Activated naive CD4-positive, alpha-beta T cell treated with anti-CD3 and anti-CD28 coated beads, Interleukin-2, amount 10 ng/mL, durations not matched to agents 7 days and 5 days (primary cell): ENCODE data around the gene CNTFR.
A peak's percentile ranks its signal among the peaks of the same experiment; 100 is the strongest.

Experiments
- CTCF ChIA-PET: fragments of 350-600 bp; sonication (Branson Sonifier 250); formaldehyde crosslinking; loops from one replicate; lab custom pipeline; 2021; ENCODE audit warnings: antibody characterized with exemption; lab: Charles Lee
- DNase-seq: peaks from one replicate; pipeline ENCODE4 v3.0.0-alpha.2; 2020
- H3K27ac Mint-ChIP-seq: one replicate; pipeline ENCODE4 v1.8.0; 2021; ENCODE audit warnings: mild to moderate bottlenecking, moderate library complexity, mixed read lengths
- H3K27me3 Mint-ChIP-seq: one replicate; pipeline ENCODE4 v1.8.0; 2021; ENCODE audit warnings: mild to moderate bottlenecking, mixed read lengths
- H3K36me3 Mint-ChIP-seq: one replicate; pipeline ENCODE4 v1.8.0; 2021; ENCODE audit warnings: mixed read lengths
- H3K4me1 Mint-ChIP-seq: one replicate; pipeline ENCODE4 v1.8.0; 2021; ENCODE audit warnings: mixed read lengths
- H3K4me3 Mint-ChIP-seq: one replicate; pipeline ENCODE4 v1.8.0; 2021; ENCODE audit warnings: mild to moderate bottlenecking, moderate library complexity, mixed read lengths
- H3K9me3 Mint-ChIP-seq: one replicate; pipeline ENCODE4 v1.8.0; 2021; ENCODE audit warnings: mixed read lengths

Gene CNTFR

DNA sequence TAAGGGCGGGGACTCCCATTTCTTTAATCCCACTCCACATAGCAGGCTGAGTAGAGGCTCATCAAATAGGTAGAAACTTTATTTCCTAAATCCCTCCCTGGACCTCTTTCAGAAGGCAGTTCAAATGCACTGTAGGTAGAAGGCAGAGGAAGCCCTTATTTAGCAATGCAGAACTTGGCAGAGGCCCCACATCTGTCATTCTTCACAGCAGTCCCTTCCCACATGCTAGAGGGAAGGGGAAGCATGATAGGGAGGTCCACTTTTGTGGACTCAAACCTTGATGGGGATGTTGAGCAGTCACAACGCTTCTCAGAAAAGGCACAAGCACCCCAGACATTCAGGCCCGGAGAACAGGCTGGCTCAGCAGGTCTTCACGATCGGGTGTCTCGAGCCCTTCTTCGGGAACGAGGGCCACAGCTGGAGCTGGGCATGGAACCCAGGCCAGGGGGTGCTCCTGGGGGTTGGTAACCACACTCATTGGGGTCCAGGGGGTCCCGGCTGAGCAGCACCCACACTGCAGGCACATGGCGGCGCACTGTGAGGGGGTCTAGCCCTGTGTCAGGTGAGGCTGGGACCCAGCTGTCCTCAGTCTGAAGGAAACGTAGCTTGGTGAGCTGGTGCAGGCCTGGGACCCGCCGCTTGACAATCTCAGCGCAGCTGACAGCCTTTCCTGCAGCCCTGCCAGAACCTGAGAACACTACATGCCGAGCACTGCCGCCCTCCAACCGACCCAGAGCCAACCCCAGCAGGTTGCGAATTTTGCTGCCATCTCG lies 21.1 kb upstream of the CNTFR start:
- no peaks in the 10 kb centered on the region for H3K9me3 Mint-ChIP-seq
- no peak overlapping the region for H3K27ac Mint-ChIP-seq
- H3K4me1 Mint-ChIP-seq = peaks cover 26% of the 10 kb centered on the region
- peaks cover 20% of the 10 kb centered on the region for H3K36me3 Mint-ChIP-seq
- H3K27me3 Mint-ChIP-seq = no peaks in the 10 kb centered on the region
- peak overlapping the region; percentile 91 for H3K4me3 Mint-ChIP-seq
- CTCF ChIA-PET = interaction anchor here (1.0 to 8.5 kb wide), 4 partner anchors 12 to 92 kb away, joined by 3 to 130 read pairs (median 4); partner anchors contain the start of gene SIGMAR1
- no peak for DNase-seq

- H3K27ac Mint-ChIP-seq = no peak overlapping the region
- peaks cover 13% of the 10 kb centered on the region for H3K27me3 Mint-ChIP-seq
- H3K9me3 Mint-ChIP-seq = no peaks in the 10 kb centered on the region
- peaks cover 8% of the 10 kb centered on the region for H3K36me3 Mint-ChIP-seq
- peaks cover 17% of the 10 kb centered on the region for H3K4me1 Mint-ChIP-seq
- no peak overlapping the region for H3K4me3 Mint-ChIP-seq
- no peak for DNase-seq
- CTCF ChIA-PET = interaction anchor here (0.8 to 4.6 kb wide), 4 partner anchors 16 to 748 kb away, joined by 3 to 33 read pairs (median 4); no protein-coding TSS in a partner anchor
These were observed 17.8 kb upstream of the CNTFR start for GRCh38 chr9:34607331-34607730.

GRCh38 chr9:34606905-34607304 lies 17.4 kb upstream of the CNTFR start:
- CTCF ChIA-PET = interaction anchor here (0.8 to 4.6 kb wide), 4 partner anchors 15 to 747 kb away, joined by 3 to 33 read pairs (median 4); no protein-coding TSS in a partner anchor
- no peak for DNase-seq
- H3K9me3 Mint-ChIP-seq = no peaks in the 10 kb centered on the region
- no peak overlapping the region for H3K4me3 Mint-ChIP-seq
- no peak overlapping the region for H3K27ac Mint-ChIP-seq
- H3K27me3 Mint-ChIP-seq = peaks cover 13% of the 10 kb centered on the region
- peaks cover 8% of the 10 kb centered on the region for H3K36me3 Mint-ChIP-seq
- peaks cover 14% of the 10 kb centered on the region for H3K4me1 Mint-ChIP-seq

DNA sequence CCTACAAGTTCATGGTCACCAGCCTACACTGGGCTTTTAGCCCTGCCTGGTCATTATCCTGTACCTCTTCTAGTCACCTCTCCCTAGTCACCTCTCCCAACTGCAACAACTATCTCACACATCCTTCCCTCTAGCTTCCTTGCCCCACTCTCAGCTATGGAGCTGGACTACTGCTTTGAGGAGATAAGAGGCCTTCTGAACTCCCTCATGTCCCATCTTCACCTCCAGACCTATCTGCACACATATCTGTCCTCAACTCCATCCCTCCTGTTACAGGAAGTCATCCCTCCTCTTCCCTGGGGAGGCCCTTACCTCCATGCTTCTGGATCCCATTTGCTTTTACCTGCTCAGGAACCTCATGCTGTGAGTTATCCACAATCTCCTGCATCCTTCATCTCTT lies 16.7 kb upstream of the CNTFR start:
- DNase-seq = no peak
- peaks cover 3% of the 10 kb centered on the region for H3K36me3 Mint-ChIP-seq
- no peaks in the 10 kb centered on the region for H3K9me3 Mint-ChIP-seq
- H3K27ac Mint-ChIP-seq = no peak overlapping the region
- peaks cover 9% of the 10 kb centered on the region for H3K4me1 Mint-ChIP-seq
- H3K4me3 Mint-ChIP-seq = no peak overlapping the region
- CTCF ChIA-PET = interaction anchor here (0.7 to 4.6 kb wide), 5 partner anchors 23 to 227 kb away, joined by 4 to 33 read pairs (median 5); partner anchors contain the start of gene ARID3C
- H3K27me3 Mint-ChIP-seq = peaks cover 19% of the 10 kb centered on the region

DNA sequence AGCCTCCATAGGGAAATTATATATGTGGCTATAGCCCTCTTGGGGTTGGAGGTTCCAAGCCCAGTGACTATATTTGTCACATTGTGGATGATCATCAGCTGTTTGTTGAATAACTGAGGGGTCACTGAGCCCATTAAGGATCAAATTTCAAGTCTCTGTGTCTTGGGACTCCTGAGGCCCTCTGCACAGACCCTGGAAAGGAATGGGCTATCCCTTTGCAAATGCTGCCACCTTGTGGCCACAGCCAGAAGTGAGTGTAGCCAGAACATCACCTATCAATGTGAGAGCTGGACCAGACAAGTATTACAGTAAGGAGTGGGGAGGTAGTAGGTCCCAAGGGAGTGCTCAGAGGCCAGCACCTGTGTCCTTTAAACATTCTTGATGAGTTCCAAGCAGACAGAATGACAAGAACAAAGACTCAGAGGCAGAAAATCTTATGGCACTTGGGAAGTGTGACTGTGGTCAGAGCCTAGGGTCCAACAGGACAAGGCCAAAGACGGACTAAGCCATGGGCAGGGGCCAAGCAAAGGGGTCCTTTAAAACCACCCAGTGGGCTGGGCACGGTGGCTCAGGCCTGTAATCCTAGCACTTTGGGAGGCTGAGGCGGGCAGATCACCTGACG lies 14.2 kb upstream of the CNTFR start:
- H3K27ac Mint-ChIP-seq = no peak overlapping the region
- no peaks in the 10 kb centered on the region for H3K36me3 Mint-ChIP-seq
- CTCF ChIA-PET = interaction anchor here (0.7 to 4.6 kb wide), 23 partner anchors 9 to 349 kb away, joined by 3 to 33 read pairs (median 5); partner anchors contain the start of gene DCTN3
- H3K4me3 Mint-ChIP-seq = no peak overlapping the region
- peak; percentile 88 for DNase-seq
- H3K4me1 Mint-ChIP-seq = no peaks in the 10 kb centered on the region
- H3K27me3 Mint-ChIP-seq = peaks cover 39% of the 10 kb centered on the region
- no peaks in the 10 kb centered on the region for H3K9me3 Mint-ChIP-seq

DNA sequence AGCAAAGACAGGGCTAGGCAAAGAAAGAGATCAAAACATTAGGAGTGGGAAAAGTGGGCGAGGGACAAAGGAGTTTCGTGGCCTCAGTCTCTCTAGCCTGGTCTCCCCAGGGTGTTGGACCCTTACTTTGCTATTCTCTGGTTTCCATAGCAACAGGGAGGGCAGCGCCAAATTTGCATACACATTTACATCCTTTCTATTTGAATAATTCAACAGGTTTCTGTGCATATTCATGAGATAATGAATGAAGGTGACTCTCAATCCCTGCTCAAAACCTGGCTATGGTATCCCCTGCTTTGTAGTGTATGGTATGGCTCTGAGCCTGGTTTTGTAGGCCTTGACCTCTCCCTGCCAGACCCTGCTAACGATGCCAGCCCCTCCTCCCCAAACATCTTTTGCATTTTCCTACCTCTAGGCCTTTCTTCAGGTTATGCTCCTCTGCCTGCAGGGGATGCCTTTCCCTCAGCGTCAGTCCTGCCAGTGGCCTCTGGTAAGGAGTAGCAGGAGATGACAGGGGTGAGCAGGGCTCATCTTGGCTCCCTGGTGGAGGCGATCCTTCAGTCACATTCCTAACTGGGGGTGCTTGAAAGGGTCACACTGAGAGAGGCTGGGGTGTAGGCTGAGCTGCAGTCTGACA lies 12.5 kb upstream of the CNTFR start:
- Mint-ChIP-seq H3K4me1 (no peaks in the 10 kb centered on the region), H3K4me3 (no peak overlapping the region), H3K27me3 (peaks cover 47% of the 10 kb centered on the region), H3K27ac (no peak overlapping the region), H3K9me3 (no peaks in the 10 kb centered on the region), H3K36me3 (no peaks in the 10 kb centered on the region)
- CTCF ChIA-PET = interaction anchor here (0.6 to 2.2 kb wide), 9 partner anchors 11 to 1198 kb away, joined by 3 to 13 read pairs (median 4); partner anchors contain the start of gene DCTN3
- no peak for DNase-seq

DNA sequence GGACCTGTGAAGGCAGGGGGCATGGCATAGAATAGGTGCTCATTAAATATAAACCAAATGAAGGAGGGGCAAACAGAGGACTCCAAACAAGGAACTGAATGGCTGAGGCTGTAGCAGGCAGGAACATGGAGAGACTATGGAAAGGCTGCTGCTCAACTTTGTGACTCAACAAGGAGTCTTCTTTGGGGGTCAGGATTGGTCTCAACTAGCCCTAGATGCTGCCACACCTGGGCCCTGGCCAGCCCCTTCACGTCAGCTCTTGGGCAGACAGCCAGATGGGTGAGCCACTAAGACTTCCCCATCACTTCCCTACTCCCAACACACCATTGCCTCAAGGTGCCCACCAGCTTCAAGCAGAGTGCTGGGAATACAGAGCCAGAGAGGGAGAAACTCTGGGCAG lies 11.4 kb upstream of the CNTFR start:
- H3K36me3 Mint-ChIP-seq = no peaks in the 10 kb centered on the region
- H3K9me3 Mint-ChIP-seq = no peaks in the 10 kb centered on the region
- H3K27me3 Mint-ChIP-seq = peaks cover 57% of the 10 kb centered on the region
- DNase-seq = no peak
- CTCF ChIA-PET = interaction anchor here (1.0 to 1.1 kb wide), 2 partner anchors 8 to 16 kb away, joined by 3 to 4 read pairs; no protein-coding TSS in a partner anchor
- no peak overlapping the region for H3K4me3 Mint-ChIP-seq
- H3K27ac Mint-ChIP-seq = no peak overlapping the region
- H3K4me1 Mint-ChIP-seq = no peaks in the 10 kb centered on the region

- DNase-seq = no peak
- H3K27ac Mint-ChIP-seq = no peak overlapping the region
- CTCF ChIA-PET = interaction anchor here (1.2 kb wide), 1 partner anchor 12 kb away, joined by 3 read pairs; the partner anchor contains the start of gene RPP25L
These were observed 10.0 kb upstream of the CNTFR start for GRCh38 chr9:34599546-34599945.

DNA sequence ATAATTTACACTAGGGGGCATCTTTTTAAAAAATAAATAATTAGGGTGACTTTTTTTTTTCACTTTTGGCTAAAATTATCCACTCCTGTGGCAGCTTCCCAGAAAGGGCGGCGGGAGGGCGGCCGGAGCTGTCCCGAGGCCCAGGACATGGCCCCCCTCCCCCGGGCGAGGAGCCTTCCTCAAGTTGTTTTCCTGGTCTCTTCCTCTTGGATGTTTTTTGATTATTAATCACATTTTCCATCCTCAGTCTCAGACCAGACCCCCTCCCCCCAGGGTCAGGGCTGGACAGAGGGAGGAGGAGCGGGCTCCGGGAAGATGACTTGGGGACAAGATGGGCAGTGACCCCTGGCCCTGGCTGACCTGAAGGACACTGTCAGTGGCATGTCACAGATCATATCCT lies 4.7 kb upstream of the CNTFR start:
- H3K9me3 Mint-ChIP-seq = no peaks in the 10 kb centered on the region
- peaks cover 2% of the 10 kb centered on the region for H3K36me3 Mint-ChIP-seq
- CTCF ChIA-PET = interaction anchor here (1.7 kb wide), 1 partner anchor 10 kb away, joined by 9 read pairs; no protein-coding TSS in a partner anchor
- H3K4me1 Mint-ChIP-seq = peaks cover 24% of the 10 kb centered on the region
- DNase-seq = no peak
- no peak overlapping the region for H3K4me3 Mint-ChIP-seq
- no peak overlapping the region for H3K27ac Mint-ChIP-seq
- peaks cover 78% of the 10 kb centered on the region for H3K27me3 Mint-ChIP-seq

More at GRCh38 chr9:34599546-34599945, 10.0 kb upstream of the CNTFR start:
- H3K27me3 Mint-ChIP-seq = peaks cover 53% of the 10 kb centered on the region
- no peaks in the 10 kb centered on the region for H3K4me1 Mint-ChIP-seq
- no peaks in the 10 kb centered on the region for H3K36me3 Mint-ChIP-seq
- H3K4me3 Mint-ChIP-seq = no peak overlapping the region
- no peaks in the 10 kb centered on the region for H3K9me3 Mint-ChIP-seq

DNA sequence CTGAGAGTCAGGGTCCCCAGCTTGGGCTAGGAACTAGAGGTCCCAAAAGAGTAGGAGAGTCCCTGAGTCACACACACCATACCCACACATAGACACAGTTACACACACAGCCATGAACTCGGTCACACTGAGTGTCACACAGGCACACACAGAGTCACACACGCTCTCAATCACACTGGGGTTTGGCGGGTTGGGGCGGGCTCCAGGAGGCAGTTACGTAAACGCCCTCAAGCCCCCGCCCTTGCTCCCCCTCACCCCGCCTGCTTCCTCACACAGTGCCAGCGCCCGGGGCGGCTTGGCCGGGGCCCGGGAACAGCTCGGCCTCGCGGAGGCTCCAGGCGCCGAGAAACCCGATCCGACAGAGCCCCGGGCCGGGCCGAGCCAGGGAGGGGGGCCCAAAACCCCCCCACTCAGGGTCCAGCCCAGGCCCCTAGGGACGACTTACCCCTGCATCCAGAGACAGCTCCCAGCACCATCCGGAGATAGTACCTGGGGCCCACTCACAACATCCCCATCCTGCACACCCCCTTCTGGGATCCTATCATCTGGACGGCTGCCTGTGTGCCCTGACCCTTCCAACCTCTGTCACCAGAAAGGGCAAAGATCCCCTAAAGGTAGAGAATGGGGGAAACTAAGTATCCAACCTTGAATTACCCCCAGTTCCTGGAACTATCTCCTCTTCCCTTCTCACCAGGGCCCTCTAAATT lies 3.5 kb upstream of the CNTFR start:
- CTCF ChIA-PET = interaction anchor here (1.0 to 3.6 kb wide), 10 partner anchors 8 to 189 kb away, joined by 3 to 26 read pairs (median 10); partner anchors contain the start of gene DCTN3
- H3K4me3 Mint-ChIP-seq = no peak overlapping the region
- H3K27me3 Mint-ChIP-seq = peaks cover 85% of the 10 kb centered on the region
- H3K4me1 Mint-ChIP-seq = peaks cover 33% of the 10 kb centered on the region
- no peaks in the 10 kb centered on the region for H3K9me3 Mint-ChIP-seq
- no peak overlapping the region for H3K27ac Mint-ChIP-seq
- DNase-seq = no peak
- H3K36me3 Mint-ChIP-seq = peaks cover 2% of the 10 kb centered on the region

DNA sequence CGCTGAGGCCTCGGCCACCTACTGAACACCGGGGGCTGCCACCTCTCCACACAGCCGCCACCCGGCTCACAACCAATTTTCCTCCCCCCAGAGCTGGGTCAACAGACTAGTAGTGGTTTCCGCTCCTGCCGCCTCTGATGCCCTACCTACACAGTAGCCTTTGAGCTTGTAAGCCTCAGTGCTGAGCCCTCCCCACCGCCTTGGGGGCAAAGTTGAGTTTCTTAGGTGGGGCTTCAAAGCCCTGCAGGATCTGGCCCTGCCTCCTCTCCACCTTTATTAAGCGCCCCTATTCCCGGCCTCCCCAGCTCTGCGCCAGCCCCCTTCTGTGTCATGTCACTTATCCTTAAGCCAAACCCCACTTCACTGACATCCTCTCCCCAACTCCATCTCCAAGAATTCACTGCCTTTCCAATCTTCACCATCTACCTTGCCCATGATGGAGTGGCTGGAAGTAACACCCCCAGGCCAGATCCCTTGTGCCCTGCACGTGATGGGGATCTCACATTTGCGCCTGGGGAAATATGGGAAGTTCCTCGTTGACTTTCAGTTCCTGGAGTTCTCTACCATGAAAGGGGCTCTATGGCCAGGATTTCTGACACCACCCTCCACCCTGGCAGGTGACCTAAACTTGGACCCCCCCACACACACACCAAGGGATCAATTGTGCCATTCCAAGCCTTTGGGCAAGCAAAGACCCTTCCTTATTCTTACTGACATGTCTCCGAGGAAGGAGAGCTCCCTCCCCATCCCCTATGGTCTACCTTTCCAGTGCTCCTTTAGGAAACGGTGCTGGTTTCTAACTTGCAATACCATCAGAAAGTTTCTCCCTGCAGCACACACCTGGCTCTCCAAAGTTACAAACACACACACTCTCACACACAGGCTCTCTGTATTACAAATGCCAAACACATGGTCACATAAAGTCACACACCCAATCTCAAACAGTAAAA lies 2.7 kb upstream of the CNTFR start:
- peaks cover 2% of the 10 kb centered on the region for H3K36me3 Mint-ChIP-seq
- DNase-seq = no peak
- H3K9me3 Mint-ChIP-seq = no peaks in the 10 kb centered on the region
- peaks cover 87% of the 10 kb centered on the region for H3K27me3 Mint-ChIP-seq
- CTCF ChIA-PET = interaction anchor here (1.0 to 3.6 kb wide), 21 partner anchors 9 to 261 kb away, joined by 3 to 26 read pairs (median 4); partner anchors contain the start of genes DCTN3 and MYORG
- H3K4me1 Mint-ChIP-seq = peaks cover 33% of the 10 kb centered on the region
- H3K27ac Mint-ChIP-seq = no peak overlapping the region
- H3K4me3 Mint-ChIP-seq = peak overlapping the region; percentile 11

DNA sequence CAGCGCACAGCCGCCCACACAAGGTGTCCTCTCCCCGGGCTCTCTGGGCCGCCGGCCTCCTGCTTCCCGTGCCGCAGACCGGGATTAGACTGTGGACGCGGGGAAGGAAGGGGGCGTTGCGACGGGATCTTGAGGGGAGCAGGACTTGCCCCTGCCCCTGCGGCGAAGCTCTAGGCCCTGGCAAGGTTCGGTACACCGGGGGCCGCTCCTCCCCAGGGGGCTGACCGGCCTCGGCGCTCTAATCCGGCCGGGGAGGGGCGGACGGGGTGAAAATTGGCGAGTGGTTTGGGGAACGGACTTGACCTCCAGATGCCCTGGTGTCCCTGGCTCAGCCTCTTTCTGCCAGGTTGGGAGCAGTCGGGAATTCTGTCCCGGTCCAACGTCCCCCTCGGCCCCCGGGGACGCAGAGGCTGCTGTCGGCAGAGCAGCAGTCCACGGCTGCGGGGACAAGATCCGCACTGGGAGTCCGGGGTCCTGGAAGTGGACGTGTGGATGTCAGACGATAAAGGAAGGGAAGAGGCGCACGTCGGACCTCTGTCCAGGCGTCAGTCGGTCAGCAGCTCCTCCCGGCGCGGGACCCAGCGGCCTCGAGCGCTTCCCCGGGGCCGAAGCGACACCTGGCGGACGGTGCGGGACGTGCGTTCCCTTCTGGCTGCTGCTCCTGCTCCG lies 1.9 kb upstream of the CNTFR start:
- H3K4me1 Mint-ChIP-seq = peaks cover 33% of the 10 kb centered on the region
- no peaks in the 10 kb centered on the region for H3K9me3 Mint-ChIP-seq
- peaks cover 89% of the 10 kb centered on the region for H3K27me3 Mint-ChIP-seq
- peak; percentile 82 for DNase-seq
- CTCF ChIA-PET = interaction anchor here (0.7 to 3.6 kb wide), 22 partner anchors 9 to 260 kb away, joined by 3 to 26 read pairs (median 4); partner anchors contain the start of gene MYORG
- peaks cover 2% of the 10 kb centered on the region for H3K36me3 Mint-ChIP-seq
- H3K4me3 Mint-ChIP-seq = peak overlapping the region; percentile 25
- no peak overlapping the region for H3K27ac Mint-ChIP-seq
